Kidney (tissue), 14 donors: ENCODE data around the gene NSD2. TPM values are rescaled to one million over a fixed set of nuclear protein-coding genes. Genes with fewer than 3 reads are reported as not detected.

ENCODE experiments used
- DNase-seq, 5 donors: peaks; one replicate each; pipeline ENCODE4 v3.0.0-alpha.2; 2013 to 2020
- FAIRE-seq: peaks from 2 replicates; lab custom pipeline; 2012; peaks lifted over from hg19 to GRCh38; lab: Jason Lieb, UNC
- H3K27ac ChIP-seq, 2 donors: one replicate each; pipeline ENCODE4 v1.7.0; 2013; ENCODE audit warnings: low read depth in 2 of 2, low read length in 2 of 2, inconsistent platforms in 1 of 2
- H3K27me3 ChIP-seq: one replicate; pipeline ENCODE4 v1.7.1; 2013; ENCODE audit warnings: low read length, inconsistent platforms; ENCODE audit not compliant: control insufficient read depth, insufficient read depth
- H3K36me3 ChIP-seq, 3 donors: one replicate each; pipeline versions ENCODE4 v1.7.0 to v1.7.1; 2013; ENCODE audit warnings: low read length in 3 of 3, control low read depth in 1 of 3, inconsistent platforms in 1 of 3; ENCODE audit not compliant: insufficient read depth in 3 of 3, control insufficient read depth in 2 of 3
- H3K4me1 ChIP-seq, 3 donors: one replicate each; pipeline versions ENCODE4 v1.7.0 to v1.7.1; 2013; ENCODE audit warnings: low read length in 3 of 3, inconsistent platforms in 1 of 3, low read depth in 1 of 3; ENCODE audit not compliant: control insufficient read depth in 2 of 3, insufficient read depth in 2 of 3
- H3K4me3 ChIP-seq, 3 donors: one replicate each; pipeline versions ENCODE4 v1.7.0 to v1.8.1; 2013; ENCODE audit warnings: low read length in 3 of 3, control low read depth in 1 of 3, inconsistent platforms in 1 of 3
- H3K9ac ChIP-seq, 3 donors: one replicate each; pipeline versions ENCODE4 v1.7.0 to v1.7.1; 2013; ENCODE audit warnings: low read length in 3 of 3, control low read depth in 1 of 3, inconsistent platforms in 1 of 3
- H3K9me3 ChIP-seq, 3 donors: one replicate each; pipeline versions ENCODE4 v1.7.0 to v1.7.1; 2013; ENCODE audit warnings: low read length in 3 of 3, control low read depth in 1 of 3, inconsistent platforms in 1 of 3; ENCODE audit not compliant: control insufficient read depth in 2 of 3, insufficient read depth in 1 of 3
- intact Hi-C: fragments of 100-400 bp; cut with DNase I; formaldehyde crosslinking; loops from one replicate; pipeline ENCODE4 v1.11.1; 2022
- polyA plus RNA-seq: library from polyadenylated mRNA; stranded (reverse); fragments of 350-450 nt; fragmentation: Illumina TruSeq; extraction: RNeasy Lipid Tissue Mini Kit (QIAGEN cat#74804); gene quantifications from one replicate; pipeline ENCODE4 v1.2.3, GENCODE V29; 2014; ENCODE audit warnings: low read depth, low replicate concordance; ENCODE audit not compliant: insufficient read depth
- total RNA-seq: library from RNA; stranded (reverse); fragmentation: NEBNext Ultra II Directional; extraction: Animal tissue kit (Norgen Biotek cat#: 25700); gene quantifications from one replicate; pipeline ENCODE4 v1.2.1, GENCODE V29; 2021
- TF ChIP-seq, protein P1 (sequence below): IDR thresholded peaks from 3 replicates; pipeline ENCODE4 v1.5.1; 2012; ENCODE audit warnings: mild to moderate bottlenecking, moderate library complexity, borderline replicate concordance; ENCODE audit not compliant: insufficient read depth; ENCODE audit errors: extremely low read depth
- donor health status: control.
- donor health status: control.
- donor health status: control.
- donor health status: control.
- donor health status: control.
- donor health status: DM: yes; HTN: yes; CAD: no.
- donor health status: Normal renal cell carcinoma (clear cell type).

Gene NSD2
- total and polyA plus RNA-seq, 2 donors from 2014 or later, result 5.5 to 51.2 TPM

DNA sequence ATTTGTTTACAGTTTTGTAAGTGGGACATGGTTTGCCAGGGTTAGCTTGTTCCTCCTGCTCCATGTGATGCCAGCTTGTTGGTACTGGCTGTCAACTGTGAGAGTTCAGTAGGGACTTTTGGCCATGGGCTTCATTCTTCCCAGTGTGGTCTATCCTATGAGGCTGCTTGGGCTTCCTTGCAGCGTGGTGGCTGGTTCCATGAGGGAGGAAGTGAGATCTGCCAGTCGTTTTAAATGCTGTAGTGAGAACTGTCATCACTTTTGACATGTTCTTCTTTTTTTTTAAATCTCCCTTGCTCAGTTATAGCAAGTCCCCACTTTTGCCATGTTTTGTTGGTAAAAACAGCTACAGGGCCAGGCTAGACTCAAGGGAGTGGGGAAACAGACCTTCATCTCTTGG, 15.9 kb downstream of the NSD2 start:
- H3K4me3 ChIP-seq, result no peak overlapping the region
- no peak for FAIRE-seq

DNA sequence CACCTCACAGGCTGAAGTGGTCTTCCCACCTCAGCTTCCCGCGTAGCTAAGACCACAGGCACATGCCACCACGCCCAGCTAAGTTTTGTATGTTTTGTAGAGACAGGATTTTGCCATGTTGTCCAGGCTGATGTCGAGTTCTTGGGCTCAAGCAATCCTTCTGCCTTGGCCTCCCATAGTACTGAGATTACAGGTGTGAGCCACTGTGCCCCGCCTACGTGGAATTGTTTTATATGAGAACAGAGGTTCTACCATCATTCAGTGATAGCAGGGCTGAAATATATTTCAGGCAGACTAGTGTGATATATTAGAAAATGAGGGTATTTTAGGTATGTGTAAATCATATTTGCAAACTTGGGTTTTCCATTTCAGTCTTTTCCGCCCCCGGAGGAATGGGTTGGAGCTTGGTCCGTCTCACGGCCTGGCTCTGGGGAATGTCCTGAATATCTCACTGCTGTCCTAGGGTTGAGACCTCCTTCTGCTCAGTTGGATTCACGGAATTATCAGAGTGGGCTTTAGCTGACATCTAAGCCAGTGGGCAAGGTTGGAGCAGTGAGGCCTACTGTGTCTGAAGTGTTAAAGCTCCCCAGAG, 19.9 kb downstream of the NSD2 start:
- Histone ChIP-seq H3K4me3 (no peak overlapping the region), H3K9me3 (no peaks in the 10 kb centered on the region), H3K36me3 (no peaks in the 10 kb centered on the region), H3K27ac (no peak overlapping the region), H3K27me3 (no peaks in the 10 kb centered on the region), H3K4me1 (no peaks in the 10 kb centered on the region), H3K9ac (no peak overlapping the region)
- no peak for DNase-seq
- intact Hi-C loops, result loop anchor here (5.0 kb wide), 1 partner anchor 144 kb away; no protein-coding TSS in a partner anchor
- no peak for FAIRE-seq
- TF ChIP-seq, protein P1, sequence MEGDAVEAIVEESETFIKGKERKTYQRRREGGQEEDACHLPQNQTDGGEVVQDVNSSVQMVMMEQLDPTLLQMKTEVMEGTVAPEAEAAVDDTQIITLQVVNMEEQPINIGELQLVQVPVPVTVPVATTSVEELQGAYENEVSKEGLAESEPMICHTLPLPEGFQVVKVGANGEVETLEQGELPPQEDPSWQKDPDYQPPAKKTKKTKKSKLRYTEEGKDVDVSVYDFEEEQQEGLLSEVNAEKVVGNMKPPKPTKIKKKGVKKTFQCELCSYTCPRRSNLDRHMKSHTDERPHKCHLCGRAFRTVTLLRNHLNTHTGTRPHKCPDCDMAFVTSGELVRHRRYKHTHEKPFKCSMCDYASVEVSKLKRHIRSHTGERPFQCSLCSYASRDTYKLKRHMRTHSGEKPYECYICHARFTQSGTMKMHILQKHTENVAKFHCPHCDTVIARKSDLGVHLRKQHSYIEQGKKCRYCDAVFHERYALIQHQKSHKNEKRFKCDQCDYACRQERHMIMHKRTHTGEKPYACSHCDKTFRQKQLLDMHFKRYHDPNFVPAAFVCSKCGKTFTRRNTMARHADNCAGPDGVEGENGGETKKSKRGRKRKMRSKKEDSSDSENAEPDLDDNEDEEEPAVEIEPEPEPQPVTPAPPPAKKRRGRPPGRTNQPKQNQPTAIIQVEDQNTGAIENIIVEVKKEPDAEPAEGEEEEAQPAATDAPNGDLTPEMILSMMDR, result no peak

More for the DNA sequence above, 15.9 kb downstream of the NSD2 start:
- Histone ChIP-seq H3K4me1 (no peaks in the 10 kb centered on the region), H3K9ac (no peak overlapping the region), H3K27me3 (no peaks in the 10 kb centered on the region), H3K27ac (no peak overlapping the region), H3K9me3 (no peaks in the 10 kb centered on the region), H3K36me3 (no peaks in the 10 kb centered on the region)
- TF ChIP-seq, protein P1, result no peak
- intact Hi-C loops, result no loop called here
- DNase-seq, result no peak

DNA sequence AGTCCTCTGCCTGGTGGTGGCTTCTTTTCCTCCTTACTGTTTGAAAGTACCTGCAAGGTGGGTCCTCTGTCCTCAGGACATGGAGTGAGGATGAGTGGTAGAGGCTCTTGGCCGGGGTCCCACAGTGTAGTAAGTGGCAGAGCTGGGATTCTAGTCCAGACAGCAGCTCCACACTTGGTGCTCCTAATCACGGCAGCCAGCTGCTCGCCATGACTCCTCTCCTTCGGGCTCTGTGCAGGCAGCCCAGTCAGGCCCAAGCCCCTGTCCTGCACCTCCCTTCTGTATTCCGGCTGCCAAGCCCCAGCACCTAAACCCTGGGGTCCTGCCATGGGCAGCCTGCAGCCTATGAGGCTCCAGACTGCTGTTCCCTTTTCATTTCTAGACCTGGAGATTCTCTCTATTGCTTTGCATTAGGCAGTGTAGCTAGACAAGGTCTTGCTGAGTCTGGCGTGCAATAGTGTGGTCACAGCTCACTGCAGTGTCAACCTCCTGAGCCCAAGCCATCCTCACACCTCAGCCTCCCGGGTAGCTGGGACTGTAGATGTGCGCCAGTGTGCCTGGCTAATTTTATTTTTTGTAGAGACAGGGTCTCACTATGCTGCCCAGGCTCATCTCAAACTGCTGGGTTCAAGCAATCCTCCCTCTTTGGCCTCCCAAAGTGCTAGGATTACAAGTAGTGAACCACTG, 24.9 kb downstream of the NSD2 start:
- intact Hi-C loops, result no loop called here
- Histone ChIP-seq H3K4me1 (no peaks in the 10 kb centered on the region), H3K27ac (no peak overlapping the region), H3K9ac (no peak overlapping the region), H3K9me3 (no peaks in the 10 kb centered on the region), H3K4me3 (no peak overlapping the region), H3K36me3 (no peaks in the 10 kb centered on the region), H3K27me3 (no peaks in the 10 kb centered on the region)
- no peak for FAIRE-seq
- TF ChIP-seq, protein P1, result no peak
- peak in 1 of 5 donors; percentile 59 for DNase-seq
